ENCODE data around the gene FRMD4A.
"Not testable (repeated sequence)": the region's sequence is repeated elsewhere in the genome, so short reads cannot be mapped to it uniquely, and the experiment has no call there.

GRCh38 chr10:14199098-14199497, 131.6 kb downstream of the FRMD4A start:
- TF ChIP-seq SREBF2 (IDR thresholded peaks at IDR 0.05; ENCODE audit: low read length); YY1 (IDR thresholded peaks at IDR 0.05; ENCODE audit: low read depth, low read length); CTCF (IDR thresholded peaks at IDR 0.05 in 2 of 3, conservative IDR thresholded peaks at IDR 0.05 in 1 of 3; ENCODE audit: control insufficient read depth in 2 of 3, extremely low read depth in 1 of 3, insufficient read depth in 1 of 3, low read depth in 3 of 3, low read length in 3 of 3); MAX (IDR thresholded peaks at IDR 0.05; ENCODE audit: low read depth, low read length); TAF1 (IDR thresholded peaks at IDR 0.05; ENCODE audit: borderline replicate concordance, low read depth, low read length); NKRF (conservative IDR thresholded peaks at IDR 0.05); RAD21 (IDR thresholded peaks at IDR 0.05; ENCODE audit: insufficient read depth, low read depth, low read length); SMARCA5 (IDR thresholded peaks at IDR 0.05); PAX8 (IDR thresholded peaks at IDR 0.05); EP300 (IDR thresholded peaks at IDR 0.05; ENCODE audit: borderline replicate concordance in 1 of 2, control insufficient read depth in 1 of 2, low read depth in 2 of 2, low read length in 2 of 2): not testable (repeated sequence)

Data from GM12878 (cell line).